GM18870 (cell line): Measurements from ENCODE around the gene ZNF749.
A peak's percentile ranks its signal among the peaks of the same experiment; 100 is the strongest.
"Not testable (repeated sequence)": the region's sequence is repeated elsewhere in the genome, so short reads cannot be mapped to it uniquely, and the experiment has no call there.

ENCODE experiments used
- ATAC-seq: cut with Tn5 transposase; IDR thresholded peaks from one replicate; pipeline ENCODE4 v1.9.1; 2021; ENCODE audit warnings: moderate library complexity; ENCODE audit not compliant: unreplicated experiment

The ZNF749 gene

GRCh38 chr19:57465680-57466381 lies 30.7 kb downstream of the ZNF749 start:
- ATAC-seq: no peak

GRCh38 chr19:57466489-57466888 lies 31.4 kb downstream of the ZNF749 start:
- ATAC-seq: no peak

GRCh38 chr19:57473646-57474045 lies 38.5 kb downstream of the ZNF749 start:
- ATAC-seq: no peak

GRCh38 chr19:57477191-57478008 lies 42.3 kb downstream of the ZNF749 start, which contains the start of gene ZNF772:
TSS of gene ZNF772 (minus strand) at chr19:57477566. CDS start at chr19:57477309, 257 bp downstream.
- ATAC-seq: peak; percentile 88

- ATAC-seq: peak; percentile 81
Observed at GRCh38 chr19:57487477-57488298, 52.6 kb downstream of the ZNF749 start, which contains the start of gene ZNF419. TSS of gene ZNF419 (plus strand) at chr19:57487750. CDS start at chr19:57487951, 201 bp downstream.

- not testable (repeated sequence) for ATAC-seq
Observed at GRCh38 chr19:57488299-57488644, 53.1 kb downstream of the ZNF749 start.
